Breast epithelium (tissue), 4 donors: ENCODE measurements around the gene SHC1. TPM values are rescaled to one million over a fixed set of nuclear protein-coding genes. Genes with fewer than 3 reads are reported as not detected.

ENCODE experiments used
- DNase-seq, 2 donors: peaks; one replicate each; pipeline ENCODE4 v3.0.0-alpha.2; 2019; ENCODE audit warnings: low spot score in 2 of 2
- H3K27ac ChIP-seq, 2 donors: fragments of 200-600 bp; sonication (generic) in 1 of 2; one replicate each; pipeline ENCODE4 v1.5.1; 2016 to 2019; ENCODE audit warnings: mild to moderate bottlenecking in 1 of 2
- H3K27me3 ChIP-seq, 2 donors: fragments of 200-600 bp; sonication (generic) in 1 of 2; one replicate each; pipeline versions ENCODE4 v1.5.1 to v1.6.0; 2017 to 2019; ENCODE audit warnings: control low read depth in 1 of 2, mild to moderate bottlenecking in 1 of 2
- H3K36me3 ChIP-seq: fragments of 200-600 bp; one replicate; pipeline ENCODE4 v1.5.1; 2019
- H3K4me1 ChIP-seq, 2 donors: fragments of 200-600 bp; sonication (generic); one replicate each; pipeline ENCODE4 v1.5.1; 2016 to 2019; ENCODE audit warnings: control low read depth in 1 of 2
- H3K4me3 ChIP-seq, 3 donors: fragments of 200-600 bp; sonication (generic); 1 replicate in 2 of 3; 2 replicates in 1 of 3; pipeline ENCODE4 v1.5.1; 2016 to 2019; ENCODE audit warnings: mild to moderate bottlenecking in 3 of 3, moderate library complexity in 2 of 3
- H3K9me3 ChIP-seq, 2 donors: fragments of 200-600 bp; sonication (generic) in 1 of 2; one replicate each; pipeline ENCODE4 v1.5.1; 2016 to 2019; ENCODE audit warnings: control low read depth in 1 of 2
- POLR2A ChIP-seq: fragments of 450-650 bp; IDR thresholded peaks from one replicate; pipeline ENCODE4 v1.6.1; 2016; ENCODE audit warnings: antibody characterized with exemption, mild to moderate bottlenecking, moderate library complexity
- POLR2AphosphoS5 ChIP-seq, 3 donors: sonication (generic); formaldehyde crosslinking; IDR thresholded peaks; one replicate each; pipeline ENCODE4 v1.6.1; 2017; ENCODE audit warnings: antibody characterized with exemption in 3 of 3
- intact Hi-C: fragments of 100-400 bp; cut with DNase I; formaldehyde crosslinking; loops from one replicate; pipeline ENCODE4 v1.15.1; 2023; ENCODE audit warnings: low total_unique reads
- total RNA-seq, 3 donors: library from RNA; depleted of rRNA; stranded (reverse); fragments of >200 nt; gene quantifications; one replicate each; pipeline ENCODE4 v1.1.0, GENCODE V29; 2016
- TF ChIP-seq, protein P1 (sequence below), 3 donors: fragments of 450-650 bp; IDR thresholded peaks; one replicate each; pipeline ENCODE4 v1.5.1; 2016 to 2017; ENCODE audit warnings: antibody characterized with exemption in 3 of 3, mild to moderate bottlenecking in 3 of 3, moderate library complexity in 3 of 3

SHC1 gene
- total RNA-seq, 3 donors from 2014 or later: 94.4 to 177 (median 134) TPM

DNA sequence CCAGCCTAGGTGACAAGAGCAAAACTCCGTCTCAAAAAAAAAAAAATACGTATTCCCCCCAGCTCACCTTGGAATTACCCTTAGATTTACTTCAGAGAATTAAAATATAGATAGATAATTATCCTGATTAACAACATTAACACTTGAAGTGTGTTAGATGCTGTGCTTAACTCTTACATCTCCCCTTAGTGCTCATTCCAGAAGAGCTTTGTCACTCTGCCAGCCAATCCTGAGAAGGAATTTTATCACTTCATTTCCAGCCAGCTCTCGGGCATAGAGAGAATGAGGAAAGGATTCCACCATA lies 1.6 kb upstream of the SHC1 start:
- Histone ChIP-seq H3K9me3 (no peaks in the 10 kb centered on the region), H3K27me3 (no peaks in the 10 kb centered on the region), H3K4me1 (peaks cover 14 to 26% of the 10 kb centered on the region in 2 donors), H3K36me3 (no peaks in the 10 kb centered on the region), H3K4me3 (peak overlapping the region in 2 of 3 donors; percentile 76), H3K27ac (peak overlapping the region; percentile 99 to 100)
- intact Hi-C loops: no loop called here
- TF ChIP-seq POLR2AphosphoS5 (IDR thresholded peaks at IDR 0.05) (no peak), POLR2A (no peak)
- TF ChIP-seq, protein P1, sequence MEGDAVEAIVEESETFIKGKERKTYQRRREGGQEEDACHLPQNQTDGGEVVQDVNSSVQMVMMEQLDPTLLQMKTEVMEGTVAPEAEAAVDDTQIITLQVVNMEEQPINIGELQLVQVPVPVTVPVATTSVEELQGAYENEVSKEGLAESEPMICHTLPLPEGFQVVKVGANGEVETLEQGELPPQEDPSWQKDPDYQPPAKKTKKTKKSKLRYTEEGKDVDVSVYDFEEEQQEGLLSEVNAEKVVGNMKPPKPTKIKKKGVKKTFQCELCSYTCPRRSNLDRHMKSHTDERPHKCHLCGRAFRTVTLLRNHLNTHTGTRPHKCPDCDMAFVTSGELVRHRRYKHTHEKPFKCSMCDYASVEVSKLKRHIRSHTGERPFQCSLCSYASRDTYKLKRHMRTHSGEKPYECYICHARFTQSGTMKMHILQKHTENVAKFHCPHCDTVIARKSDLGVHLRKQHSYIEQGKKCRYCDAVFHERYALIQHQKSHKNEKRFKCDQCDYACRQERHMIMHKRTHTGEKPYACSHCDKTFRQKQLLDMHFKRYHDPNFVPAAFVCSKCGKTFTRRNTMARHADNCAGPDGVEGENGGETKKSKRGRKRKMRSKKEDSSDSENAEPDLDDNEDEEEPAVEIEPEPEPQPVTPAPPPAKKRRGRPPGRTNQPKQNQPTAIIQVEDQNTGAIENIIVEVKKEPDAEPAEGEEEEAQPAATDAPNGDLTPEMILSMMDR (IDR thresholded peaks at IDR 0.05): no peak
- DNase-seq: no peak

DNA sequence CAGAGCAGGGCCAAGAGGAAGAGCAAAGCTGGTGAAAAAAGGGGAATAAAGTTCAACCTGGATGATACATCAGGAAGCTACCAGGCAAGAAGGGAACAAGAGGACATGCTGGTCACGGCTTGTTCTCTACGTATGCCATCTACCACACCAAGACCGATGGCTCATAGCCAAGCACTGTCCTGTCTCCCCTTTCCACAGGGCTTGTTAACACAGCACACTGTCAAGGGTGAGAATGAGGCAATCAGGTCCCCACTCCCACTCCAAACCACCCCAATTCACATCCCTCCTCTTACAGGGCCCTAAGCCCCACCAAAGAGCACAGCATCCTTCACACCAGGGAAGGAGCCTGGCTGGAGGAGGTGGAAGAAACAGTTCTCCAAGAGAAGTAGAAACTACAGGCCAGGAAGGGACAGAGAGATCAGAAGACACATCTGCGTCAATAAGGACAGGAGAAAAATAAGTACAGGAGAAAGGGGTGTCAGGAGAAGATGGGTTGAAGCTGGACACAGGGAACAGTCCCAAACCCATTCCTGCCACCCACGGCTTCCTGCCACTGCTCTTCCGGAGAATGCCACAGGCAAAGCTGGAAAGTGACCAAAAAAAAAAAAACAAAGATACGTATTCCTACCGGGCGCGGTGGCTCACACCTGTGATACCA lies 923 bp upstream of the SHC1 start:
- Histone ChIP-seq H3K4me1 (peaks cover 14 to 22% of the 10 kb centered on the region in 2 donors), H3K27ac (peak overlapping the region; percentile 99 to 100), H3K27me3 (no peaks in the 10 kb centered on the region), H3K9me3 (no peaks in the 10 kb centered on the region), H3K36me3 (no peaks in the 10 kb centered on the region), H3K4me3 (peak overlapping the region; percentile 46 to 76 (median 51))
- TF ChIP-seq POLR2A (no peak), POLR2AphosphoS5 (IDR thresholded peaks at IDR 0.05) (peak in 2 of 3 donors; percentile 9 to 39)
- intact Hi-C loops: no loop called here
- peak in 1 of 2 donors; percentile 83 for DNase-seq

DNA sequence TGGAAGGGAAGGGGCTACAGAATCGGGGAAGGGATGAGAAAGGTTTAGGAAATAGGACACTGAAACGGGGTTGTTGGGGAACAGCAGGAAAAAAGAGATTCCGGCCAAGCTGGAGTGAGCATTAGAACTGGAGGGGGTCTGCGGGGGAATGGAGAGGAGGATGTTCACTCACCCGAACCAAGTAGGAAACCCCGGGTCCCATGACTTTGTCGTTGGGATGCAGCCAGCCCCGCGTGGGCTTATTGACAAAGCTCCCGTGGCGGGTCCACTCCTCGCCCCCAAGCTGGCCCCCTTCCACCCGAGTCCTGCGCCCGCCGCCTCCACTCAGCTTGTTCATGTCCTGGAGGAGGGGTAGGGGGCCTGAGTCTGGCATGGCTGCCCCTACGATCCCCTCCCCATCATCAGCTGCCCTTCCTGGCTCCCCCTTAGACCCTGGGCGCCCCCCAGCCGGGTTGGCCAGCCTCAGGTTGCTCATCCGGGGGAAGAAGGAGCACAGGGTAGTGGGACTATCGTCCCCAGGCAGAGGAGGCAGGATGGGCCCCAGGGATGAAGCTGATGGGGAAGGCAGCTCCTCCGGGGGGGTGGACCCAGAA lies 591 bp downstream of the SHC1 start:
- peak overlapping the region; percentile 46 to 76 (median 51) for H3K4me3 ChIP-seq
- H3K36me3 ChIP-seq: no peaks in the 10 kb centered on the region
- peak overlapping the region; percentile 99 to 100 for H3K27ac ChIP-seq
- H3K4me1 ChIP-seq: peaks cover 11 to 16% of the 10 kb centered on the region in 2 donors
- DNase-seq: no peak
- no peaks in the 10 kb centered on the region for H3K27me3 ChIP-seq
- no peaks in the 10 kb centered on the region for H3K9me3 ChIP-seq
- TF ChIP-seq POLR2A (no peak), POLR2AphosphoS5 (IDR thresholded peaks at IDR 0.05) (no peak)
- TF ChIP-seq, protein P1 (IDR thresholded peaks at IDR 0.05): no peak
- intact Hi-C loops: loop anchor here (10.0 kb wide), 1 partner anchor 715 kb away; the partner anchor contains the start of genes DAP3 and YY1AP1

DNA sequence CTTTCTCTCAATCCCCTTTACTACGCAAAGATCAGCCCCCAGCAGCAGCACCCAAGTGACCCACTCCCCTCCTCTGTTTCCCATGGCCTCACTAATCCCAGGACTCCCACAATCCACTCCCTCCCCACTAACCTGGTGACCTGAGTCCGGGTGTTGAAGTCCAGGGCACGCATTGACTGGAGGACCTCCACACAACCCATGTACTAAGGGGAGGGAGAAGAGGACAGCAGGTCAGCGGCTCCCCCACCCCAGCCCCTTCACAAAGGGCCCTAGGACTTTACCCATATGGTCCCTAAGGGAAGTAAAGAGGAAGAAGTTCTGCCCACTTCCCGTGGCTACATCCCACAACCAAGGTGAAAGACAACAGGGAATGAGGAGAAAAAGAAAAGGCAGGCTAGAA lies 1.3 kb downstream of the SHC1 start:
- H3K4me3 ChIP-seq: peak overlapping the region; percentile 46 to 76 (median 51)
- DNase-seq: no peak
- no peaks in the 10 kb centered on the region for H3K27me3 ChIP-seq
- intact Hi-C loops: loop anchor here (10.0 kb wide), 1 partner anchor 716 kb away; the partner anchor contains the start of genes DAP3 and YY1AP1
- H3K27ac ChIP-seq: peak overlapping the region; percentile 99 to 100
- TF ChIP-seq POLR2A (no peak), POLR2AphosphoS5 (IDR thresholded peaks at IDR 0.05) (no peak)
- TF ChIP-seq, protein P1 (IDR thresholded peaks at IDR 0.05): no peak
- H3K9me3 ChIP-seq: no peaks in the 10 kb centered on the region
- peaks cover 11 to 16% of the 10 kb centered on the region in 2 donors for H3K4me1 ChIP-seq
- no peaks in the 10 kb centered on the region for H3K36me3 ChIP-seq

DNA sequence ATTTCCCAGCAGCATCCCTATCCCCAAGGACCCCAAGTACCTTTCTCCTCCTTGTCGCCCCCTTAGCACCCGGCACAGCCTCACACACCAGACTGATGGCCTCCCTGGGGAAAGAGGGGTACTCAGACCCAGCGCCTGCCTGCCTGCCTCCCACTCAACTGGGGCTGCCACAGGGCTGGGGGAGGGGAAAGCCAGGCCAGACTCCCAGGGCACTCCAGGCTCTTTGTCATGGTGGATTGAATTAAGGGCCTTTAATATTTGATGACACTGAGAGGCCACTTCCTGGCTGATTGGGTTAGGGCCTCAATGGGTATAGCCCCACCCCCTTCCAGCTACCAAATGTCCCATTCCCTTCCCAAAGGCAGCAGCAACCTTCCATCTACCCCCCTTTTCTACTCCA lies 1.8 kb downstream of the SHC1 start:
- Histone ChIP-seq H3K27me3 (no peaks in the 10 kb centered on the region), H3K4me1 (peaks cover 11 to 16% of the 10 kb centered on the region in 2 donors), H3K36me3 (no peaks in the 10 kb centered on the region), H3K27ac (peak overlapping the region; percentile 99 to 100), H3K4me3 (peak overlapping the region; percentile 46 to 76 (median 51)), H3K9me3 (no peaks in the 10 kb centered on the region)
- TF ChIP-seq POLR2A: no peak
- TF ChIP-seq, protein P1 (IDR thresholded peaks at IDR 0.05): no peak
- intact Hi-C loops: loop anchor here (10.0 kb wide), 1 partner anchor 716 kb away; the partner anchor contains the start of genes DAP3 and YY1AP1
- no peak for DNase-seq
